Motor neuron (in vitro differentiated cells): Measurements from ENCODE around the gene MFAP2. TPM values are rescaled to one million over a fixed set of nuclear protein-coding genes. Genes with fewer than 3 reads are reported as not detected.
"Not testable (repeated sequence)": the region's sequence is repeated elsewhere in the genome, so short reads cannot be mapped to it uniquely, and the experiment has no call there.

Experiments
- ATAC-seq, 8 experiments: fragments of 200-7000 bp; cut with Tn5 transposase; replicated peaks in 6 of 8; 2 replicates each; pipeline ENCODE4 v1.8.0; 2021; ENCODE audit warnings: mild to moderate bottlenecking in 8 of 8, moderate library complexity in 8 of 8
- H3K27ac ChIP-seq, 2 donors: fragments of 250-450 bp; sonication (Bioruptor Pico); 2 replicates each; pipeline ENCODE4 v1.9.0; 2021; ENCODE audit warnings: antibody characterized with exemption in 2 of 2, mild to moderate bottlenecking in 2 of 2, moderate library complexity in 1 of 2
- H3K4me1 ChIP-seq, 2 donors: fragments of 250-450 bp; sonication (Bioruptor Pico); replicated peaks in 1 of 2; 2 replicates each; pipeline ENCODE4 v1.6.1; 2021; ENCODE audit warnings: antibody characterized with exemption in 2 of 2, mild to moderate bottlenecking in 2 of 2, moderate library complexity in 1 of 2
- H3K4me3 ChIP-seq, 5 donors: fragments of 250-450 bp; sonication (Bioruptor Pico); 2 replicates each; pipeline ENCODE4 v1.9.0; 2021; ENCODE audit warnings: antibody characterized with exemption in 5 of 5, mild to moderate bottlenecking in 5 of 5, moderate library complexity in 4 of 5
- WGBS, 10 experiments: fragments of 450-650 bp; shearing (Covaris generic); methylation state at CpG; one replicate each; pipeline ENCODE4 v1.0.0; 2022; 5-methylcytosine and 5-hydroxymethylcytosine counted together
- in situ Hi-C, 9 experiments: fragments of 400-800 bp; cut with MboI; loops; one replicate each; pipeline ENCODE4 v1.15.0; 2021; ENCODE audit warnings: low sequenced_read_pairs in 9 of 9, low pct_unique_long_range_greater_than_20kb in 2 of 9; ENCODE audit not compliant: unreplicated experiment in 9 of 9
- total RNA-seq, 8 experiments: library from RNA; unstranded; fragments of 300-600 nt; gene quantifications; 2 replicates each; pipeline versions ENCODE4 v1.2.3 to v1.2.4, GENCODE V29; 2022

The MFAP2 gene
- total RNA-seq, 8 experiments from 2014 or later, result 8.8 to 144 (median 23.7) TPM

- peak in 2 of 8 experiments; percentile 14 to 16 for ATAC-seq
- in situ Hi-C loops, result no loop called here
- H3K4me1 ChIP-seq, result no peaks in the 10 kb centered on the region
- WGBS, 10 experiments, result 80 to 100% (median 93%) methylated on average over 1 to 16 of the region's 19 CpGs; no CpG with 5 or more reads in 3 of the 10 experiments
- no peak overlapping the region for H3K27ac ChIP-seq
- H3K4me3 ChIP-seq, result no peak overlapping the region
These were observed 33.8 kb downstream of the MFAP2 start for GRCh38 chr1:16946646-16947045.

GRCh38 chr1:16946185-16946584 is 34.2 kb downstream of the MFAP2 start:
- H3K4me3 ChIP-seq, H3K27ac ChIP-seq, in situ Hi-C loops, H3K4me1 ChIP-seq: not testable (repeated sequence)
- peak in 2 of 8 experiments; percentile 7 to 13 for ATAC-seq
- 73 to 90% (median 80%) methylated on average over 1 to 10 of the region's 13 CpGs; no CpG with 5 or more reads in 5 of the 10 experiments for WGBS, 10 experiments

GRCh38 chr1:16945512-16945911 is 34.9 kb downstream of the MFAP2 start:
- ATAC-seq, result peak in 4 of 8 experiments; percentile 9 to 32 (median 18)
- 88% methylated on average over 1 of the region's 9 CpGs; no CpG with 5 or more reads in 9 of the 10 experiments for WGBS, 10 experiments
- H3K4me3 ChIP-seq, H3K27ac ChIP-seq, in situ Hi-C loops, H3K4me1 ChIP-seq: not testable (repeated sequence)

- WGBS, 10 experiments, result 40 to 100% (median 97%) methylated on average over 1 to 14 of the region's 19 CpGs; no CpG with 5 or more reads in 3 of the 10 experiments
- no peak for ATAC-seq
- Histone ChIP-seq H3K4me3 (no peak overlapping the region), H3K4me1 (no peaks in the 10 kb centered on the region), H3K27ac (no peak overlapping the region)
- in situ Hi-C loops, result no loop called here
These were observed 36.4 kb downstream of the MFAP2 start for GRCh38 chr1:16944038-16944437.

- H3K4me1 ChIP-seq, in situ Hi-C loops, H3K4me3 ChIP-seq, H3K27ac ChIP-seq: not testable (repeated sequence)
- WGBS, 10 experiments, result 93 to 98% (median 97%) methylated on average over 11 to 24 of the region's 32 CpGs; no CpG with 5 or more reads in 3 of the 10 experiments
- ATAC-seq, result peak; percentile 21 to 61 (median 46)
These were observed 40.8 kb downstream of the MFAP2 start for GRCh38 chr1:16939386-16940180.

- WGBS, 10 experiments, result 50 to 91% (median 85%) methylated on average over 1 to 19 of the region's 51 CpGs; no CpG with 5 or more reads in 4 of the 10 experiments
- peak in 5 of 8 experiments; percentile 26 to 48 (median 39) for ATAC-seq
- H3K4me3 ChIP-seq, result no peak overlapping the region
- in situ Hi-C loops, result no loop called here
- no peak overlapping the region for H3K27ac ChIP-seq
- H3K4me1 ChIP-seq, result no peaks in the 10 kb centered on the region
These were observed 41.8 kb downstream of the MFAP2 start for GRCh38 chr1:16938351-16939321.

- ATAC-seq, H3K4me3 ChIP-seq, in situ Hi-C loops, H3K4me1 ChIP-seq, H3K27ac ChIP-seq: not testable (repeated sequence)
- 81 to 100% (median 94%) methylated on average over 1 to 12 of the region's 16 CpGs; no CpG with 5 or more reads in 3 of the 10 experiments for WGBS, 10 experiments
These were observed 43.8 kb downstream of the MFAP2 start for GRCh38 chr1:16936580-16936979.

- ATAC-seq, H3K4me3 ChIP-seq, H3K4me1 ChIP-seq, H3K27ac ChIP-seq, in situ Hi-C loops: not testable (repeated sequence)
These were observed 46.5 kb downstream of the MFAP2 start for GRCh38 chr1:16933945-16934344.

GRCh38 chr1:16931206-16931934 is 49.0 kb downstream of the MFAP2 start:
- in situ Hi-C loops, H3K27ac ChIP-seq, ATAC-seq, H3K4me3 ChIP-seq: not testable (repeated sequence)
- 67 to 100% (median 89%) methylated on average over 1 to 18 of the region's 18 CpGs; no CpG with 5 or more reads in 1 of the 10 experiments for WGBS, 10 experiments
- H3K4me1 ChIP-seq, result peaks cover 22 to 32% of the 10 kb centered on the region in 2 donors

GRCh38 chr1:16929146-16930041 is 51.0 kb downstream of the MFAP2 start:
- H3K27ac ChIP-seq, in situ Hi-C loops, H3K4me3 ChIP-seq: not testable (repeated sequence)
- peaks cover 29 to 45% of the 10 kb centered on the region in 2 donors for H3K4me1 ChIP-seq
- ATAC-seq, result peak in 5 of 8 experiments; percentile 1 to 32 (median 4)
- 73 to 94% (median 86%) methylated on average over 2 to 17 of the region's 24 CpGs; no CpG with 5 or more reads in 1 of the 10 experiments for WGBS, 10 experiments

- in situ Hi-C loops, result no loop called here
- ATAC-seq, result no peak
- no peak overlapping the region for H3K4me3 ChIP-seq
- peaks cover 29 to 49% of the 10 kb centered on the region in 2 donors for H3K4me1 ChIP-seq
- 42 to 100% (median 90%) methylated on average over 2 to 9 of the region's 13 CpGs; no CpG with 5 or more reads in 3 of the 10 experiments for WGBS, 10 experiments
- peak overlapping the region; percentile 41 to 70 for H3K27ac ChIP-seq
These were observed 52.5 kb downstream of the MFAP2 start for GRCh38 chr1:16927711-16928485.
